ENCODE data around the gene CFAP58. TPM values are rescaled to one million over a fixed set of nuclear protein-coding genes. Genes with fewer than 3 reads are reported as not detected.

Gene CFAP58
- total RNA-seq, 2 donors from 2014 or later, result 3.5 to 4.8 TPM

DNA sequence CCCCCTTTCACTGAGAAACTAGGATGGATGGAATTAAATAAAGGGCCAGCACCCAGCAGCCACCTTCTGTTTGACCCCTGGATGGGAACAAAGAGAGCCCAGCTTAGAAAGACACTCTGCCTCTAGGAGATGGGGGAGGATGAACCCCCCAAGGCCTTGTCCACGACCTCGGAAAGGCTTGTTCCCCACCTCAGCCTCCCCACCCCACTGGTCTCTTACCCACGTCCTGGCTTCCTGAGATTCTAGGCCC, 25.1 kb upstream of the CFAP58 start:
- H3K4me3 ChIP-seq, result peak overlapping the region; percentile 20 to 36
- TF ChIP-seq, protein P1, sequence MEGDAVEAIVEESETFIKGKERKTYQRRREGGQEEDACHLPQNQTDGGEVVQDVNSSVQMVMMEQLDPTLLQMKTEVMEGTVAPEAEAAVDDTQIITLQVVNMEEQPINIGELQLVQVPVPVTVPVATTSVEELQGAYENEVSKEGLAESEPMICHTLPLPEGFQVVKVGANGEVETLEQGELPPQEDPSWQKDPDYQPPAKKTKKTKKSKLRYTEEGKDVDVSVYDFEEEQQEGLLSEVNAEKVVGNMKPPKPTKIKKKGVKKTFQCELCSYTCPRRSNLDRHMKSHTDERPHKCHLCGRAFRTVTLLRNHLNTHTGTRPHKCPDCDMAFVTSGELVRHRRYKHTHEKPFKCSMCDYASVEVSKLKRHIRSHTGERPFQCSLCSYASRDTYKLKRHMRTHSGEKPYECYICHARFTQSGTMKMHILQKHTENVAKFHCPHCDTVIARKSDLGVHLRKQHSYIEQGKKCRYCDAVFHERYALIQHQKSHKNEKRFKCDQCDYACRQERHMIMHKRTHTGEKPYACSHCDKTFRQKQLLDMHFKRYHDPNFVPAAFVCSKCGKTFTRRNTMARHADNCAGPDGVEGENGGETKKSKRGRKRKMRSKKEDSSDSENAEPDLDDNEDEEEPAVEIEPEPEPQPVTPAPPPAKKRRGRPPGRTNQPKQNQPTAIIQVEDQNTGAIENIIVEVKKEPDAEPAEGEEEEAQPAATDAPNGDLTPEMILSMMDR (IDR thresholded peaks at IDR 0.05), result no peak
- H3K9me3 ChIP-seq, result no peaks in the 10 kb centered on the region
- DNase-seq (ENCODE audit: low spot score), result no peak
- H3K27me3 ChIP-seq, result no peaks in the 10 kb centered on the region
- H3K36me3 ChIP-seq, result peaks cover 25% of the 10 kb centered on the region
- peaks cover 0 to 100% of the 10 kb centered on the region in 2 donors for H3K4me1 ChIP-seq
- H3K27ac ChIP-seq, result peak overlapping the region; percentile 99 to 100

DNA sequence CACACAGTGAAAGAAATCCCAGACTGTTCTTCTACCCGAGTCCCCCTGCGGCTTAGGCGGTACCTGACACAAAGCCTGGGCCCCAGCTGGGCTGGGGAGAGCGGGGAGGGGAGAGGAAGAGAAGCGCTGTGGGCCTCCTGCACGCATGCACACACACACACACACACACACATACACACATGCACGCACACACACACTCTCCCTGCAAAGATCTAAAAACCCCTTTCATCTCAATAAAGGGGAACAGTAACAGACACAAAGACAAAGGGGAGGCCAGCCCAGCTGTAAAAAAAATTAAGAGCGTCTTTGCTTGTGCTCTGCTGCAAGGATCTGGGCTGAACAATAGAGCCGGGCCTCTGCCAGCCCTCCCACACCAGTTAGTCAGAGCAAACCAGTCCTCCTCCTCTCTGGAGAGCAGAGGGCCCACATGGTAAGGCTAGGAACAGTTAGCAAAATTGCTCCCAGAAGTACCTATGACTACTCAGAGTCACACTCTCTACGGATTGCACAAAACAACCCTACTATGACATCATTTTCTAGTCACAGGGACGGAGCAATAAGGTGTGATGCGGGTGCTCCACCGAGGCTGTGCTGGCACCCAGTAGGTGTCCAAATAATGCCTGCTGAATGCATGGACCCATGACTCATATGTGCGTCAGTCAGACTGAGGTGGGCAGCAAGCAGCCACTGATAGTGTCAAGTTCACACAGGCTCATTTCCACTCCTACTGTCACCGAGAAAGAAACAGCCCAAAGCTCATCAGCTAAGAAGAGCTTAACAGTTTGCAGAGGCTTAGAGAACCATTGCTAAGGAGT, 24.5 kb upstream of the CFAP58 start:
- TF ChIP-seq, protein P1 (IDR thresholded peaks at IDR 0.05), result no peak
- peaks cover 21% of the 10 kb centered on the region for H3K36me3 ChIP-seq
- peak overlapping the region; percentile 20 to 36 for H3K4me3 ChIP-seq
- no peaks in the 10 kb centered on the region for H3K9me3 ChIP-seq
- H3K27ac ChIP-seq, result peak overlapping the region; percentile 99 to 100
- DNase-seq (ENCODE audit: low spot score), result no peak
- peaks cover 0 to 100% of the 10 kb centered on the region in 2 donors for H3K4me1 ChIP-seq
- no peaks in the 10 kb centered on the region for H3K27me3 ChIP-seq

DNA sequence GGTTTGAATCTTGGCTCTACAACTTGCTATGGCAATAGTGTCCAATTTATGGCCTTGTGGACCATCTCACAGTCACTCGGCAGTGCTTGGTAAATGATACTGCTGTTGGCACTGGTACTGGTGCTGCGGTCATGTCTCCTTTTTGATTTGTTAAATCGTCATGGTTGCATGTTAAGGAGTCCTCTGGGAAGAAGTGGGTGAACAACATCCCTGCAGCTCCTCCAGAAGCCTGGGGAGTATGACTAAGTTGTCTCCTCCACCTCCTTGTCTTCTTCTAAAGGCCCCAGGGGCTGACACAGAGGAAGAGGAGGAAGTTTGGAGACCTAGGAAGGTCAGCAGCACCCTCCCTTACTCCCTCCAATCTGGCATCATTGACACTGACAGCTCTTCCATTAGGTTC, 23.9 kb upstream of the CFAP58 start:
- DNase-seq (ENCODE audit: low spot score), result no peak
- H3K4me3 ChIP-seq, result peak overlapping the region; percentile 6 to 36
- TF ChIP-seq, protein P1 (IDR thresholded peaks at IDR 0.05), result no peak

DNA sequence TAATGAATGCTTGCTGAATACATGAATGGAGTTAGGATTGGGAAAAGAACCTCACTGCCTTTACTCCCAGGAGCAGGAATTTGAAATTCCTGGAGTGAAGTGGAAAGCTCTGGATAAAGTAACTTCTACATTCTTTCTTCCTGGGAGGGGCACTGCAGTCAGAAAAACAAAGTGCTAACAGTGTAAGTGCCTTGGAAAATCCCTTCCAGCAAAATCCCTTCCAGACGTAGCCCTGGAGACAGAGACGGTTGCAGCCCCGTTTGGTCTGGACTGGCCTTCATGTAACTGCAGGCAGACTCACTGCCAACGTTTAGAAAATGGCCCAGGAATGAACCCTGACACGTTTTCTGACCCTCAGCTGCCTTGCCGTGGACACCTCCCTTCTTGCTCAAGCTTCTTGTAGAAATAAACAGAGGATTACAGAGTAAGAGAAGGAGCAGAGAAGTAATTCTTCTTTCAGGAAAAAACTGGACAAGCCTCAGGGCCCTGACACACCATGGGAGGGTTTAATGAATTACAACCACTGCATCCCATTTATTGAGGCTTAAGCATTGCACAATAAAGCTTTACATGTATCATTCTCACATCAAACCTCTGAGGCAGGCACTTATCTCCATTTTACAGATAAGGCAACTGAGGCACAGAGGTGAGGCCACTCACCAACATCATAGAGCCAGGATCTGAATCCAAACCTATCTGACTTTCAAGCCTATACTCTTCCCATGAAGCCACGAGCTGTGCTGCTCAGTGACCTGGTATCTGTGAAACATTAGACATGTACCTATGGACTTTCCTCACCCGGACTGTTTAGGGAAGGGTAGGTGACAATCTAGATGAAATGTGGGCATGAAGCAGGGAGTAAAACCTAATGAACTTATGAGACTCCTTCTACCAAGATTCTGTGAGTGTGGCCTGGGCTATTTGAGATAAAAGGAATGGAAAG, 23.2 kb upstream of the CFAP58 start:
- peak; percentile 92 for DNase-seq (ENCODE audit: low spot score)
- Histone ChIP-seq H3K4me1 (peaks cover 0 to 100% of the 10 kb centered on the region in 2 donors), H3K27ac (peak overlapping the region; percentile 99 to 100), H3K9me3 (no peaks in the 10 kb centered on the region), H3K36me3 (peaks cover 19% of the 10 kb centered on the region), H3K27me3 (no peaks in the 10 kb centered on the region), H3K4me3 (peak overlapping the region in 1 of 2 donors; percentile 36)
- TF ChIP-seq, protein P1 (IDR thresholded peaks at IDR 0.05), result no peak

More for the DNA sequence above, 23.9 kb upstream of the CFAP58 start:
- peaks cover 21% of the 10 kb centered on the region for H3K36me3 ChIP-seq
- no peaks in the 10 kb centered on the region for H3K9me3 ChIP-seq
- H3K27me3 ChIP-seq, result no peaks in the 10 kb centered on the region
- H3K27ac ChIP-seq, result peak overlapping the region; percentile 99 to 100
- peaks cover 0 to 100% of the 10 kb centered on the region in 2 donors for H3K4me1 ChIP-seq

DNA sequence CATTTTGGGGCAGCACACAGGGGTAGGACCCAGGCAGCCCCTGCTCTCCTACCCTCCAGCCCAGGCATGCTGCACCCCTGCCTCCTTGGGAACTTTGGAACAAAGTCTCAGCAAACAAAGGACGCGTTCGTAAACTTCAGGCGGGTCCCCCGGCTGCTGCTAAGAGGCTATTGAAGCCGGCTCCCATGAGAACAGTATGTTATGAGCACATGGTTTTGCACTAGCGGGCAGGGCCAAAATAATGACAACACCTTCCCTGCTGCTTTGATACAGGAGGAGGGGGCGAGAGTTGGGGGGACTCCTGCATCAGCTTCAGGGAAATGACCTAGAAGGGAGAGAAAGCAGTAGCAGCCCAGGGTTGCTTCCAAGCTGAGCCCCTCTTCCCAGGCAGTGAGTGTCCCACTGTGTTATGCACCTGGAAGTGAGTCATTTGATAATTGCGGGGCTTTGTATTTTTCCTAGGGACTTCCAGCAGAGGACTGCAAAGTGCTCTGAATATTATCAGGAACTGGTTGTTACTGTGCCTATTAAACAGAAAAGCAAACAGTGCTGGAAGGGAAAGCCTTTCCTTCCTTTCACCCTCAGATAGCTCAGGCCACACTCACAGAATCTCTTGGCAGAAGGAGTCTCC, 22.3 kb upstream of the CFAP58 start:
- TF ChIP-seq, protein P1 (IDR thresholded peaks at IDR 0.05), result no peak
- Histone ChIP-seq H3K4me1 (peaks cover 0 to 100% of the 10 kb centered on the region in 2 donors), H3K36me3 (peaks cover 11% of the 10 kb centered on the region), H3K4me3 (peak overlapping the region in 1 of 2 donors; percentile 36), H3K27ac (peak overlapping the region; percentile 99 to 100), H3K9me3 (no peaks in the 10 kb centered on the region), H3K27me3 (no peaks in the 10 kb centered on the region)
- DNase-seq (ENCODE audit: low spot score), result peak; percentile 75

Measured in right atrium auricular region (tissue), 2 donors.